ENCODE data around the gene ITPK1.

The ITPK1 gene

GRCh38 chr14:93155667-93156066 is 39.9 kb upstream of the ITPK1 start:
- no peak for TF ChIP-seq CTCF (IDR thresholded peaks at IDR 0.05; ENCODE audit: borderline replicate concordance, insufficient read depth, low read depth, low read length)
- H3K4me3 ChIP-seq (ENCODE audit: low read depth, low read length): no peak overlapping the region

GRCh38 chr14:93153121-93153520 is 37.4 kb upstream of the ITPK1 start:
- no peak overlapping the region for H3K4me3 ChIP-seq (ENCODE audit: low read depth, low read length)
- no peak for TF ChIP-seq CTCF (IDR thresholded peaks at IDR 0.05; ENCODE audit: borderline replicate concordance, insufficient read depth, low read depth, low read length)

GRCh38 chr14:93150227-93151208 is 34.8 kb upstream of the ITPK1 start:
- no peak overlapping the region for H3K4me3 ChIP-seq (ENCODE audit: low read depth, low read length)
- TF ChIP-seq CTCF (IDR thresholded peaks at IDR 0.05; ENCODE audit: borderline replicate concordance, insufficient read depth, low read depth, low read length): no peak

GRCh38 chr14:93148979-93149378 is 33.3 kb upstream of the ITPK1 start:
- TF ChIP-seq CTCF (IDR thresholded peaks at IDR 0.05; ENCODE audit: borderline replicate concordance, insufficient read depth, low read depth, low read length): no peak
- no peak overlapping the region for H3K4me3 ChIP-seq (ENCODE audit: low read depth, low read length)

GRCh38 chr14:93146119-93146518 is 30.4 kb upstream of the ITPK1 start:
- TF ChIP-seq CTCF (IDR thresholded peaks at IDR 0.05; ENCODE audit: borderline replicate concordance, insufficient read depth, low read depth, low read length): no peak
- no peak overlapping the region for H3K4me3 ChIP-seq (ENCODE audit: low read depth, low read length)

- no peak for TF ChIP-seq CTCF (IDR thresholded peaks at IDR 0.05; ENCODE audit: borderline replicate concordance, insufficient read depth, low read depth, low read length)
- no peak overlapping the region for H3K4me3 ChIP-seq (ENCODE audit: low read depth, low read length)
Observed at GRCh38 chr14:93142854-93143652, 27.3 kb upstream of the ITPK1 start.

Measured in GM12875 (cell line).